Mucosa of descending colon (tissue), 3 donors: ENCODE data around the gene LCE1C. TPM values are rescaled to one million over a fixed set of nuclear protein-coding genes. Genes with fewer than 3 reads are reported as not detected.

Source experiments
- ATAC-seq: fragments of 200-7000 bp; cut with Tn5 transposase; one replicate; pipeline ENCODE4 v1.9.1; 2020; ENCODE audit warnings: mild to moderate bottlenecking, moderate library complexity
- DNase-seq, 3 donors: peaks; one replicate each; pipeline ENCODE4 v3.0.0-alpha.2; 2020
- H3K36me3 ChIP-seq: fragments of 200-600 bp; one replicate; pipeline ENCODE4 v1.8.0; 2021; ENCODE audit warnings: low read depth, mild to moderate bottlenecking
- H3K4me1 ChIP-seq: fragments of 200-600 bp; one replicate; pipeline ENCODE4 v1.8.0; 2021; ENCODE audit warnings: low read depth, mild to moderate bottlenecking
- H3K4me3 ChIP-seq: fragments of 200-600 bp; one replicate; pipeline ENCODE4 v1.8.0; 2021; ENCODE audit warnings: mild to moderate bottlenecking
- H3K9me3 ChIP-seq: fragments of 200-600 bp; one replicate; pipeline ENCODE4 v1.8.0; 2021; ENCODE audit warnings: mild to moderate bottlenecking
- intact Hi-C, 2 donors: fragments of 100-400 bp; cut with DNase I in 1 of 2; cut with micrococcal nuclease in 1 of 2; formaldehyde crosslinking; loops; one replicate each; pipeline versions ENCODE4 v1.11.0 to v1.11.1; 2022; cut with DNase I, micrococcal nuclease
- total RNA-seq, 3 donors: library from RNA; stranded (reverse); fragmentation: NEBNext Ultra II Directional in 2 of 3; extraction: Animal tissue kit (Norgen Biotek cat#: 25700) in 2 of 3; gene quantifications; one replicate each; pipeline versions ENCODE4 v1.2.1 to v1.2.4, GENCODE V29; 2021 to 2023
- TF ChIP-seq, protein P1 (sequence below): fragments of 200-600 bp; IDR thresholded peaks from one replicate; pipeline ENCODE4 v1.8.0; 2022; ENCODE audit warnings: antibody characterized with exemption, mild to moderate bottlenecking
- donor health status: DM: no; HTN: no; CAD: no; lungs with moderate emphysema.
- donor health status: DM: no; HTN: no; CAD: no.
- donor health status: DM: no; HTN: yes; CAD: no.

The LCE1C gene
- total RNA-seq, 3 donors from 2014 or later: not detected

- TF ChIP-seq, protein P1, sequence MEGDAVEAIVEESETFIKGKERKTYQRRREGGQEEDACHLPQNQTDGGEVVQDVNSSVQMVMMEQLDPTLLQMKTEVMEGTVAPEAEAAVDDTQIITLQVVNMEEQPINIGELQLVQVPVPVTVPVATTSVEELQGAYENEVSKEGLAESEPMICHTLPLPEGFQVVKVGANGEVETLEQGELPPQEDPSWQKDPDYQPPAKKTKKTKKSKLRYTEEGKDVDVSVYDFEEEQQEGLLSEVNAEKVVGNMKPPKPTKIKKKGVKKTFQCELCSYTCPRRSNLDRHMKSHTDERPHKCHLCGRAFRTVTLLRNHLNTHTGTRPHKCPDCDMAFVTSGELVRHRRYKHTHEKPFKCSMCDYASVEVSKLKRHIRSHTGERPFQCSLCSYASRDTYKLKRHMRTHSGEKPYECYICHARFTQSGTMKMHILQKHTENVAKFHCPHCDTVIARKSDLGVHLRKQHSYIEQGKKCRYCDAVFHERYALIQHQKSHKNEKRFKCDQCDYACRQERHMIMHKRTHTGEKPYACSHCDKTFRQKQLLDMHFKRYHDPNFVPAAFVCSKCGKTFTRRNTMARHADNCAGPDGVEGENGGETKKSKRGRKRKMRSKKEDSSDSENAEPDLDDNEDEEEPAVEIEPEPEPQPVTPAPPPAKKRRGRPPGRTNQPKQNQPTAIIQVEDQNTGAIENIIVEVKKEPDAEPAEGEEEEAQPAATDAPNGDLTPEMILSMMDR: no peak
- Histone ChIP-seq H3K4me1 (no peaks in the 10 kb centered on the region), H3K9me3 (no peaks in the 10 kb centered on the region), H3K4me3 (no peak overlapping the region), H3K36me3 (no peaks in the 10 kb centered on the region)
- intact Hi-C loops: no loop called here
- no peak for DNase-seq
- no peak for ATAC-seq
These were observed 30.1 kb downstream of the LCE1C start for GRCh38 chr1:152776361-152776760.

- intact Hi-C loops: no loop called here
- TF ChIP-seq, protein P1: no peak
- H3K9me3 ChIP-seq: no peaks in the 10 kb centered on the region
- no peak within 1 kb of the TSS for H3K4me3 ChIP-seq
- H3K36me3 ChIP-seq: no peaks in the 10 kb centered on the region
- no peak for DNase-seq
- ATAC-seq: no peak
- no peaks in the 10 kb centered on the region for H3K4me1 ChIP-seq
These were observed 31.6 kb downstream of the LCE1C start, which contains the start of gene LCE1F for GRCh38 chr1:152774875-152775274. Gene LCE1F (plus strand): TSS chr1:152775140. CDS start chr1:152776372, 1,232 bp downstream.

DNA sequence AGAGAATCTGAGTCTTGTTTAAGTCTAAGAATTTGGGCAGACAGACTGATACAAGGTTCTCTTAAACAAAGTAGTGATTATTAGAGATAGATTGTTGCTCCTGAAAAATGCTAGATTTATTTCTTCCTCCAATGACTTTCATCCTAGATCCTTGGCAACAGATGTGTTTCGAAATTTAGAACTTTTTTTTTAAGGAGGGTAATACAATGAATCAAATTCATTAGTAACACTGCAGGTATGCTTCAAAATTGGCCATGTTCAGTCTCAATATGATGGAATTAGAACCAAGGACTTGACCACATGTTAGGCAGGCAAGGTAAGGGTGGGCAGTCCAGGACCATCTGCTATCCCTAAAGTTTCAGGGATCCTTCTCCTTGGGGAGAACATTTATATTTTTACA lies 36.0 kb downstream of the LCE1C start:
- DNase-seq: no peak
- Histone ChIP-seq H3K36me3 (no peaks in the 10 kb centered on the region), H3K4me1 (no peaks in the 10 kb centered on the region), H3K4me3 (no peak overlapping the region), H3K9me3 (no peaks in the 10 kb centered on the region)
- ATAC-seq: no peak
- TF ChIP-seq, protein P1: no peak
- intact Hi-C loops: no loop called here

- intact Hi-C loops: no loop called here
- TF ChIP-seq, protein P1: no peak
- ATAC-seq (no peak), DNase-seq (no peak)
- Histone ChIP-seq H3K36me3 (no peaks in the 10 kb centered on the region), H3K4me3 (no peak overlapping the region), H3K4me1 (no peaks in the 10 kb centered on the region), H3K9me3 (no peaks in the 10 kb centered on the region)
These were observed 37.5 kb downstream of the LCE1C start for GRCh38 chr1:152768847-152769533.

DNA sequence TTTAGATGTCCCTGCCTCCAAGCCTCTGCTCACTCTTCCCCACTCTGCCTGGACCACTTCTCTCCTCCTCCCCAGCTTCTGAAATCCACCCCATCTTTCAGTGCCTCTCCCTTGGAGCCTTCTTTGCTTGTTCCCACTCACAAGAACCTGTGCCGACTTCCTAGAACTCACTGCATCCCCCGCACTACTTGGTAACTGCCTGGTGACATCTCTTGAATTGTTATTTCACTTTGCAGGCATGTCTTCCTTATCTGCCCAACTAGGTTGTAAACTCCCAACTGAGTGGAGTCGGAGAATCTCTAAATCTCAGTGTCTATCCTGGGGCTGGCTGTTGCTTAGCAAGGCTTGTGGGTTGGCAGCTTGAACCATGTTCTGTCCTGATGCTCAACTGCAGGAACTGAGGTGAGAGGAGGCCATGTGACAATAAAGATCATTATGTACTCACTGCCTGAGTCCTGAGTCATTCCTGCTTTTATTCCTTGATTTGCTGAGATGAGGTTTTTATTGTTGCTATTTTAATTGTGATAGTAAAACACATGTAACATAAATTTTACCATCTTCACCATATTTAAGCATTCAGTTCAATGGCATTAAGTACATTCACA lies 44.7 kb downstream of the LCE1C start:
- DNase-seq: no peak
- Histone ChIP-seq H3K36me3 (no peaks in the 10 kb centered on the region), H3K4me3 (no peak overlapping the region), H3K9me3 (no peaks in the 10 kb centered on the region), H3K4me1 (no peaks in the 10 kb centered on the region)
- intact Hi-C loops: no loop called here
- TF ChIP-seq, protein P1: no peak
- no peak for ATAC-seq
